HepG2 (cell line): Measurements from ENCODE around the gene HYI. TPM values are rescaled to one million over a fixed set of nuclear protein-coding genes. Genes with fewer than 3 reads are reported as not detected.

ENCODE experiments used
- ATAC-seq: fragments of 200-7000 bp; cut with Tn5 transposase; 3 replicates; pipeline ENCODE4 v1.9.1; 2020; ENCODE audit warnings: mild to moderate bottlenecking, moderate library complexity
- BruUV-seq: library from RNA; stranded (reverse); fragments of 400-500 nt; replicated peaks from 2 replicates; lab custom pipeline; 2021; lab: Mats Ljungman, UMichigan
- CTCF ChIA-PET: fragments of 300-600 bp; formaldehyde crosslinking; extraction: SDS; loops from one replicate; lab custom pipeline; 2021; ENCODE audit warnings: low total read pairs, inconsistent platforms, low intra/inter-chr PET ratio; lab: Yijun Ruan, JAX
- POLR2A ChIA-PET: fragments of 350-600 bp; sonication (Branson Sonifier 250); formaldehyde crosslinking; loops from one replicate; lab custom pipeline; 2020; ENCODE audit warnings: antibody characterized with exemption, inconsistent platforms; lab: Yijun Ruan, JAX
- DNase-seq: peaks from one replicate; pipeline ENCODE4 v3.0.0-alpha.2; 2015; ENCODE audit warnings: low spot score
- FAIRE-seq: peaks from 3 replicates; lab custom pipeline; 2011; peaks lifted over from hg19 to GRCh38; lab: Jason Lieb, UNC
- H2AFZ ChIP-seq: one replicate; pipeline ENCODE4 v1.6.1; 2011; ENCODE audit warnings: low read length, inconsistent platforms
- H3K27ac ChIP-seq: fragments of 300-600 bp; 3 replicates; pipeline ENCODE4 v1.8.0; 2011; ENCODE audit warnings: mixed run types, mild to moderate bottlenecking, mixed read lengths, low read length, inconsistent platforms; ENCODE audit not compliant: insufficient read depth; ENCODE audit errors: extremely low read length
- H3K27me3 ChIP-seq, 2 experiments: fragments of 200-600 bp in 1 of 2; 2 replicates in 1 of 2; 3 replicates in 1 of 2; pipeline versions ENCODE4 v1.6.0 to v1.8.0; 2011; ENCODE audit warnings: low read length in 2 of 2, mild to moderate bottlenecking in 2 of 2, moderate library complexity in 2 of 2, inconsistent platforms in 1 of 2; ENCODE audit not compliant: insufficient read depth in 2 of 2, control insufficient read depth in 1 of 2
- H3K36me3 ChIP-seq, 2 experiments: fragments of 200-600 bp in 1 of 2; replicated peaks in 1 of 2; 2 replicates in 1 of 2; 3 replicates in 1 of 2; pipeline versions ENCODE4 v1.5.1 to v1.8.0; 2011; ENCODE audit warnings: low read length in 2 of 2, inconsistent platforms in 1 of 2; ENCODE audit not compliant: insufficient read depth in 2 of 2, control insufficient read depth in 1 of 2
- H3K4me1 ChIP-seq: 2 replicates; pipeline ENCODE4 v1.5.1; 2012; ENCODE audit warnings: low read length, inconsistent platforms; ENCODE audit not compliant: insufficient read depth
- H3K4me2 ChIP-seq: 2 replicates; pipeline ENCODE4 v1.6.0; 2011; ENCODE audit warnings: low read depth, low read length, inconsistent platforms
- H3K4me3 ChIP-seq, 3 experiments: fragments of 200-600 bp in 1 of 3; sonication (generic), shearing (Covaris generic) in 1 of 3; replicated peaks in 1 of 3; 2 replicates each; pipeline ENCODE4 v1.5.1; 2011 to 2016; ENCODE audit warnings: low read length in 3 of 3, inconsistent platforms in 2 of 3, low read depth in 2 of 3, mild to moderate bottlenecking in 2 of 3, control low read depth in 1 of 3, mixed read lengths in 1 of 3; ENCODE audit not compliant: insufficient read depth in 1 of 3
- H3K79me2 ChIP-seq: one replicate; pipeline ENCODE4 v1.6.1; 2011; ENCODE audit warnings: low read length, inconsistent platforms; ENCODE audit not compliant: insufficient read depth
- H3K9ac ChIP-seq: 2 replicates; pipeline ENCODE4 v1.6.0; 2011; ENCODE audit warnings: mild to moderate bottlenecking, low read depth, low read length, inconsistent platforms; ENCODE audit not compliant: insufficient read depth
- H3K9me3 ChIP-seq: 2 replicates; pipeline ENCODE4 v1.5.1; 2012; ENCODE audit warnings: mild to moderate bottlenecking, low read length
- H4K20me1 ChIP-seq: 2 replicates; pipeline ENCODE4 v1.6.0; 2011; ENCODE audit warnings: inconsistent platforms, mild to moderate bottlenecking, low read length, moderate library complexity; ENCODE audit not compliant: insufficient read depth
- BCL6 ChIP-seq: IDR thresholded peaks from 2 replicates; pipeline ENCODE4 v1.6.1; 2016; ENCODE audit warnings: missing genetic modification reagents, missing compliant biosample characterization
- GABPA ChIP-seq, 2 experiments: IDR thresholded peaks; 2 replicates each; pipeline ENCODE4 v1.6.1; 2011 to 2016; ENCODE audit warnings: low read depth in 2 of 2, low read length in 1 of 2, missing biosample characterization in 1 of 2, missing genetic modification characterization in 1 of 2
- HIVEP1 ChIP-seq: sonication (generic); formaldehyde crosslinking; IDR thresholded peaks from 2 replicates; pipeline ENCODE4 v1.4.0; 2020; ENCODE audit warnings: mild to moderate bottlenecking, missing genetic modification reagents
- REXO4 ChIP-seq: sonication (generic); formaldehyde crosslinking; IDR thresholded peaks from 2 replicates; pipeline ENCODE4 v1.8.0; 2022; ENCODE audit warnings: missing genetic modification reagents, mild to moderate bottlenecking, borderline replicate concordance
- RFXANK ChIP-seq: IDR thresholded peaks from 2 replicates; pipeline ENCODE4 v1.6.1; 2016
- SMARCC2 ChIP-seq: fragments of 450-650 bp; IDR thresholded peaks from 2 replicates; pipeline ENCODE4 v1.6.1; 2017; ENCODE audit warnings: antibody characterized with exemption, mild to moderate bottlenecking
- ZC3H4 ChIP-seq: sonication (generic); formaldehyde crosslinking; IDR thresholded peaks from 2 replicates; pipeline ENCODE4 v1.4.0; 2020; ENCODE audit warnings: missing genetic modification reagents, borderline replicate concordance
- ZNF260 ChIP-seq: sonication (generic); formaldehyde crosslinking; IDR thresholded peaks from 2 replicates; pipeline ENCODE4 v1.4.0; 2020; ENCODE audit warnings: missing genetic modification reagents, low read depth, mild to moderate bottlenecking, borderline replicate concordance
- ZNF615 ChIP-seq: sonication (generic); formaldehyde crosslinking; IDR thresholded peaks from 2 replicates; pipeline ENCODE4 v1.5.0; 2020; ENCODE audit warnings: mild to moderate bottlenecking, missing genetic modification reagents, borderline replicate concordance
- ZNF616 ChIP-seq: sonication (generic); formaldehyde crosslinking; IDR thresholded peaks from 2 replicates; pipeline ENCODE4 v1.5.0; 2020; ENCODE audit warnings: low read depth, mild to moderate bottlenecking, missing genetic modification reagents
- ZSCAN31 ChIP-seq: sonication (generic); formaldehyde crosslinking; IDR thresholded peaks from 2 replicates; pipeline ENCODE4 v1.5.0; 2020; ENCODE audit warnings: low read depth, mild to moderate bottlenecking, missing genetic modification reagents
- WGBS: methylation state at CpG from one replicate; pipeline ENCODE4 v1.1.6; 2017; ENCODE audit warnings: low lambda C conversion rate; 5-methylcytosine and 5-hydroxymethylcytosine counted together
- in situ Hi-C: cut with HindIII; loops from 2 replicates; pipeline ENCODE4 v1.10.0; 2017; ENCODE audit warnings: low pct_unique_long_range_greater_than_20kb; ENCODE audit not compliant: extremely low pct_ligation_motif_present
- intact Hi-C: fragments of 100-400 bp; cut with micrococcal nuclease; formaldehyde crosslinking; loops from one replicate; pipeline ENCODE4 v1.10.0; 2022; ENCODE audit not compliant: unreplicated experiment
- polyA plus RNA-seq, 8 experiments: library from polyadenylated mRNA; depleted of rRNA in 3 of 8; stranded (reverse) in 7 of 8; unstranded in 1 of 8; fragments of >200 nt; fragmentation: Illumina TruSeq in 4 of 8; extraction: Trizol in 4 of 8; gene quantifications; 2 replicates each; pipeline versions ENCODE4 v1.2.1 to v1.2.3, GENCODE V29; 2011 to 2016; ENCODE audit warnings: low read depth in 4 of 8, missing spikeins in 1 of 8, mixed read lengths in 1 of 8; ENCODE audit not compliant: insufficient read depth in 1 of 8
- total RNA-seq, 5 experiments: library from RNA; depleted of rRNA; stranded (reverse); fragments of >200 nt; fragmentation: Illumina TruSeq; extraction: Trizol; gene quantifications; 2 replicates each; pipeline ENCODE4 v1.2.3, GENCODE V29; 2016; ENCODE audit warnings: low read depth in 1 of 5
- TF ChIP-seq, protein P1 (sequence below): sonication (generic); formaldehyde crosslinking; IDR thresholded peaks from 2 replicates; pipeline ENCODE4 v1.5.1; 2020; ENCODE audit warnings: missing genetic modification reagents, mild to moderate bottlenecking, borderline replicate concordance
- TF ChIP-seq, protein P2 (sequence below): sonication (generic); formaldehyde crosslinking; conservative IDR thresholded peaks from 2 replicates; pipeline ENCODE4 v1.4.0; 2020; ENCODE audit warnings: missing genetic modification reagents

HYI gene
- total and polyA plus RNA-seq, 2 of the 13 experiments (the other 11 are each of a cell fraction or from before 2014, with no cell fraction given), result not detected

DNA sequence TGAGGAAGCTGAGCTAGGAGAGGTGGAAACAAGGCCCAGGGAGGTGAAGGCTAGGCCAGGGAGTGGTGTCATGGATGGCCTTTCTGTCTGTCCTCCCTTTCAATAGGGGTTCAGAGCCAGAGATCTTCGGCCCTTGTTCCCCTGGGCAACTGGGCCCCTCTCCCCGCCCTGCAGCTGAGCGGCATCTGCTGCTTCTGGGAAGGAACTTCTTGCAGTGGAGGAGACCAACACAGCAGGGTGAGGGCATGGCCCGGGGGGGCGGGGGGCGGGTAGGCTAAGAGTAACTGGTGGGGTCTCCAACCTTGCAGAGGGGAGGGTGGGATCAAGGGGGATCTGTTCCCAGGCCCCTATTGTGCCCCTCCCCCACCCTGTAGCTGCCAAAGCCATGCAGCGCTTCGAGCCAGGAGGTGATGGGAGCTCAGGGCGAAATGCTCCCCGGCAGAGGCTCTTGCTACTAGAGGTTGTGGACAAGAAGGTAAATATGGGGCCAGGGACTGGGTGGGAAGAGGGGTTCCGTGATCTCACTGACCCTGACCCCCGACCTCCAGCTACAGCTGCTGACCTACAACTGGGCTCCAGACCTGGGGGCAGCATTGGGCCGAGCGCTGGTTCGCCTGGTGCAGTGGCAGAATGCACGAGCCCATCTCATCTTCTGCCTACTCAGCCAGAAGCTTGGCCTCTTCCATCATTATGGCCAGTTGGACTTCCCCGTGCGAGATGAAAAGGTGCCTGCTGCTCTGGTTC is 11.7 kb downstream of the HYI start:
- no peaks in the 10 kb centered on the region for H3K27me3 ChIP-seq
- POLR2A ChIA-PET, result no interaction called here
- no peaks in the 10 kb centered on the region for H3K9me3 ChIP-seq
- DNase-seq (no peak), FAIRE-seq (no peak)
- intact Hi-C loops (no loop called here), in situ Hi-C loops (no loop called here)
- H3K9ac ChIP-seq, result no peak overlapping the region
- TF ChIP-seq ZC3H4 (CRISPR knock-in tag) (no peak), ZSCAN31 (no peak), BCL6 (no peak), ZNF260 (CRISPR knock-in tag) (no peak), HIVEP1 (CRISPR knock-in tag) (no peak)
- TF ChIP-seq, all 625 proteins: peak for 0
- no peak for ATAC-seq
- Histone ChIP-seq H3K79me2 (no peaks in the 10 kb centered on the region), H4K20me1 (no peaks in the 10 kb centered on the region), H3K27ac (no peak overlapping the region), H3K4me1 (no peaks in the 10 kb centered on the region), H2AFZ (no peak overlapping the region), H3K4me2 (no peak overlapping the region), H3K36me3 (peaks cover 17 to 27% of the 10 kb centered on the region in 2 experiments; a peak in 4 of 5 replicates), H3K4me3 (no peak overlapping the region)
- 85% methylated on average over 7 of the region's 18 CpGs for WGBS
- CTCF ChIA-PET, result no interaction called here
- no TSS peak for BruUV-seq

DNA sequence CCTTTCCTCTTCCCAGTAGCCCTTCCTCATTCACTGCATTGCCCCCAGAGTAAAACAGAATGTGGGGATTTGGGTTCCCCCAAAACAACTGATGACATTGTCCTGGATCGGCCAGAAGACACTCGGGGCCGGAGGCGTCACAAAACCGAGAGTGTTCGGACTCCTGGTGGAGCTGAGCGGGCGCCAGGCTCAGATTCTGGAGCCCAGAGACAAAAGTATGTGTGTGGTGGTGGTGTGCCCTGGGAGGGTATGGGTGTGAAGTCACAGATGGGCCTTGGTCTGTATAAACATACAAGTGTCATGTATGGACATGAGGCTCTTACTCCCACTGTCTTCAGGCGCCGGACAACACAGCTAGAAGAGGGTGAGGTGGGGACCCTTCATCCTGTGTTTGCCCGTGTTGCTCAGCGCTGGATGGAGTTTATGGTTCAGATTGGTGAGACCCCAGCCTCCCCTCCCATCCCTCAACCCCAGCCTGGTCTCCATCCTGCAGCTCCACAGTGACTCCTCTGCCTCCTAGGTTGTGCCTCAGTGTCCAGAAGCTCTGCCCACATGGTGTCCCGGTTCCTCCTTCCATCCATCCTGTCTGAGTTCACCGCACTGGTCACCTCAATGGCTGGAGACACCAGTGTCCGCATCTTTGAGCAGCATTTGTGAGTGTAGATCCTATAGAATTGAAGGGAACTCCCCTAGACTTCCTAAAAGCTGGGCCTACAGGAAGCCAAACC is 12.4 kb downstream of the HYI start:
- FAIRE-seq (no peak), ATAC-seq (no peak)
- Histone ChIP-seq H3K4me3 (no peak overlapping the region), H2AFZ (no peak overlapping the region), H3K27ac (no peak overlapping the region), H3K36me3 (peaks cover 11 to 20% of the 10 kb centered on the region in 2 experiments; a peak in 4 of 5 replicates), H3K79me2 (no peaks in the 10 kb centered on the region)
- intact Hi-C loops, result no loop called here
- CTCF ChIA-PET, result no interaction called here
- in situ Hi-C loops, result no loop called here
- TF ChIP-seq, protein P1, sequence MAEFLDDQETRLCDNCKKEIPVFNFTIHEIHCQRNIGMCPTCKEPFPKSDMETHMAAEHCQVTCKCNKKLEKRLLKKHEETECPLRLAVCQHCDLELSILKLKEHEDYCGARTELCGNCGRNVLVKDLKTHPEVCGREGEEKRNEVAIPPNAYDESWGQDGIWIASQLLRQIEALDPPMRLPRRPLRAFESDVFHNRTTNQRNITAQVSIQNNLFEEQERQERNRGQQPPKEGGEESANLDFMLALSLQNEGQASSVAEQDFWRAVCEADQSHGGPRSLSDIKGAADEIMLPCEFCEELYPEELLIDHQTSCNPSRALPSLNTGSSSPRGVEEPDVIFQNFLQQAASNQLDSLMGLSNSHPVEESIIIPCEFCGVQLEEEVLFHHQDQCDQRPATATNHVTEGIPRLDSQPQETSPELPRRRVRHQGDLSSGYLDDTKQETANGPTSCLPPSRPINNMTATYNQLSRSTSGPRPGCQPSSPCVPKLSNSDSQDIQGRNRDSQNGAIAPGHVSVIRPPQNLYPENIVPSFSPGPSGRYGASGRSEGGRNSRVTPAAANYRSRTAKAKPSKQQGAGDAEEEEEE (CRISPR knock-in tag), result no peak
- no peak for TF ChIP-seq RFXANK (CRISPR knock-in tag)
- TF ChIP-seq ZNF615 (CRISPR knock-in tag), result no peak
- TF ChIP-seq ZNF616 (CRISPR knock-in tag), result no peak
- TF ChIP-seq REXO4 (CRISPR knock-in tag), result no peak
- TF ChIP-seq SMARCC2, result no peak
- no peak for TF ChIP-seq GABPA (IDR thresholded peaks at IDR 0.05; ENCODE audit: low read depth, low read length)
- no peak for TF ChIP-seq GABPA (CRISPR knock-in tag; IDR thresholded peaks at IDR 0.05; ENCODE audit: low read depth)
- TF ChIP-seq, protein P2, sequence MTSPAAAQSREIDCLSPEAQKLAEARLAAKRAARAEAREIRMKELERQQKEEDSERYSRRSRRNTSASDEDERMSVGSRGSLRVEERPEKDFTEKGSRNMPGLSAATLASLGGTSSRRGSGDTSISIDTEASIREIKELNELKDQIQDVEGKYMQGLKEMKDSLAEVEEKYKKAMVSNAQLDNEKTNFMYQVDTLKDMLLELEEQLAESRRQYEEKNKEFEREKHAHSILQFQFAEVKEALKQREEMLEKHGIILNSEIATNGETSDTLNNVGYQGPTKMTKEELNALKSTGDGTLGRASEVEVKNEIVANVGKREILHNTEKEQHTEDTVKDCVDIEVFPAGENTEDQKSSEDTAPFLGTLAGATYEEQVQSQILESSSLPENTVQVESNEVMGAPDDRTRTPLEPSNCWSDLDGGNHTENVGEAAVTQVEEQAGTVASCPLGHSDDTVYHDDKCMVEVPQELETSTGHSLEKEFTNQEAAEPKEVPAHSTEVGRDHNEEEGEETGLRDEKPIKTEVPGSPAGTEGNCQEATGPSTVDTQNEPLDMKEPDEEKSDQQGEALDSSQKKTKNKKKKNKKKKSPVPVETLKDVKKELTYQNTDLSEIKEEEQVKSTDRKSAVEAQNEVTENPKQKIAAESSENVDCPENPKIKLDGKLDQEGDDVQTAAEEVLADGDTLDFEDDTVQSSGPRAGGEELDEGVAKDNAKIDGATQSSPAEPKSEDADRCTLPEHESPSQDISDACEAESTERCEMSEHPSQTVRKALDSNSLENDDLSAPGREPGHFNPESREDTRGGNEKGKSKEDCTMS, result no peak
- TF ChIP-seq, all 625 proteins: peak for 0
- DNase-seq, result no peak
- POLR2A ChIA-PET, result no interaction called here
- Histone ChIP-seq H3K9me3 (no peaks in the 10 kb centered on the region), H4K20me1 (no peaks in the 10 kb centered on the region), H3K4me2 (no peak overlapping the region), H3K9ac (no peak overlapping the region), H3K4me1 (no peaks in the 10 kb centered on the region), H3K27me3 (no peaks in the 10 kb centered on the region)
- no TSS peak for BruUV-seq
- 95% methylated on average over 13 of the region's 15 CpGs for whole genome bisulfite sequencing
